Measurements from ENCODE around the gene SIX5. TPM values are rescaled to one million over a fixed set of nuclear protein-coding genes. Genes with fewer than 3 reads are reported as not detected.

SIX5 gene
- total RNA-seq, 1 donor from 2014 or later = 23.5 TPM

GRCh38 chr19:45815481-45816216 lies 46.6 kb upstream of the SIX5 start:
- H3K36me3 ChIP-seq (ENCODE audit: insufficient read depth, low read length) = peaks cover 4% of the 10 kb centered on the region
- H3K4me3 Mint-ChIP-seq (ENCODE audit: unreplicated experiment) = peak overlapping the region; percentile 82
- no peak overlapping the region for H3K4me3 ChIP-seq (ENCODE audit: insufficient read depth, low read depth, low read length)
- H3K9me3 Mint-ChIP-seq (ENCODE audit: unreplicated experiment) = no peaks in the 10 kb centered on the region
- FAIRE-seq (no peak), DNase-seq (ENCODE audit: low read depth) (no peak)
- H3K36me3 Mint-ChIP-seq (ENCODE audit: low read depth, unreplicated experiment) = peaks cover 6% of the 10 kb centered on the region
- H3K27ac Mint-ChIP-seq (ENCODE audit: unreplicated experiment) = no peak overlapping the region
- H3K27ac ChIP-seq (ENCODE audit: low read depth, low read length) = no peak overlapping the region
- no peaks in the 10 kb centered on the region for H3K27me3 ChIP-seq (ENCODE audit: insufficient read depth, low read length)
- H2AFZ ChIP-seq (ENCODE audit: low read depth, low read length) = no peak overlapping the region
- peaks cover 12% of the 10 kb centered on the region for H4K20me1 ChIP-seq (ENCODE audit: insufficient read depth, low read length)
- H3K79me2 ChIP-seq (ENCODE audit: insufficient read depth, low read length) = no peaks in the 10 kb centered on the region
- peak overlapping the region; percentile 55 for H3K4me2 ChIP-seq (ENCODE audit: low read length)
- no peak overlapping the region for H3K9ac ChIP-seq (ENCODE audit: low read length)
- no peaks in the 10 kb centered on the region for H3K9me3 ChIP-seq (ENCODE audit: insufficient read depth, low read depth, low read length)
- no peaks in the 10 kb centered on the region for H3K27me3 Mint-ChIP-seq (ENCODE audit: low read depth, unreplicated experiment)
- H3K4me1 Mint-ChIP-seq (ENCODE audit: low read depth, unreplicated experiment) = peaks cover 4% of the 10 kb centered on the region
- TF ChIP-seq CTCF (IDR thresholded peaks at IDR 0.05; ENCODE audit: insufficient read depth, low read depth, low read length) (no peak), EZH2 (IDR thresholded peaks at IDR 0.05; ENCODE audit: insufficient read depth, low read length) (no peak)
- peaks cover 8% of the 10 kb centered on the region for H3K4me1 ChIP-seq (ENCODE audit: insufficient read depth, low read length)

- no peak for DNase-seq (ENCODE audit: low read depth)
- TF ChIP-seq EZH2 (IDR thresholded peaks at IDR 0.05; ENCODE audit: insufficient read depth, low read length) = no peak
- Histone ChIP-seq H2AFZ (ENCODE audit: low read depth, low read length) (no peak within 1 kb of the TSS), H3K9me3 (ENCODE audit: insufficient read depth, low read depth, low read length) (no peaks in the 10 kb centered on the region), H3K9ac (ENCODE audit: low read length) (no peak within 1 kb of the TSS), H3K36me3 (ENCODE audit: insufficient read depth, low read length) (no peaks in the 10 kb centered on the region), H4K20me1 (ENCODE audit: insufficient read depth, low read length) (peaks cover 12% of the 10 kb centered on the region), H3K27me3 (ENCODE audit: insufficient read depth, low read length) (no peaks in the 10 kb centered on the region), H3K4me1 (ENCODE audit: insufficient read depth, low read length) (peaks cover 8% of the 10 kb centered on the region), H3K79me2 (ENCODE audit: insufficient read depth, low read length) (no peaks in the 10 kb centered on the region), H3K27ac (ENCODE audit: low read depth, low read length) (no peak within 1 kb of the TSS), H3K4me2 (ENCODE audit: low read length) (peak within 1 kb of the TSS; percentile 55), H3K4me3 (ENCODE audit: insufficient read depth, low read depth, low read length) (no peak within 1 kb of the TSS)
- Mint-ChIP-seq H3K9me3 (ENCODE audit: unreplicated experiment) (no peaks in the 10 kb centered on the region), H3K36me3 (ENCODE audit: low read depth, unreplicated experiment) (peaks cover 2% of the 10 kb centered on the region), H3K27ac (ENCODE audit: unreplicated experiment) (no peak within 1 kb of the TSS), H3K4me3 (ENCODE audit: unreplicated experiment) (peak within 1 kb of the TSS; percentile 82), H3K27me3 (ENCODE audit: low read depth, unreplicated experiment) (no peaks in the 10 kb centered on the region), H3K4me1 (ENCODE audit: low read depth, unreplicated experiment) (peaks cover 4% of the 10 kb centered on the region)
- no peak for FAIRE-seq
These were observed 45.9 kb upstream of the SIX5 start, which contains the start of gene RSPH6A for GRCh38 chr19:45814851-45815480. Gene RSPH6A, minus strand, starts transcription at chr19:45815308. Its CDS starts 132 bp downstream, at chr19:45815176.

- no peak for TF ChIP-seq EZH2 (IDR thresholded peaks at IDR 0.05; ENCODE audit: insufficient read depth, low read length)
- no peak for TF ChIP-seq CTCF (IDR thresholded peaks at IDR 0.05; ENCODE audit: insufficient read depth, low read depth, low read length)
- Mint-ChIP-seq H3K9me3 (ENCODE audit: unreplicated experiment) (no peaks in the 10 kb centered on the region), H3K27me3 (ENCODE audit: low read depth, unreplicated experiment) (no peaks in the 10 kb centered on the region), H3K36me3 (ENCODE audit: low read depth, unreplicated experiment) (peaks cover 2% of the 10 kb centered on the region), H3K4me1 (ENCODE audit: low read depth, unreplicated experiment) (peaks cover 10% of the 10 kb centered on the region), H3K4me3 (ENCODE audit: unreplicated experiment) (peak overlapping the region; percentile 35), H3K27ac (ENCODE audit: unreplicated experiment) (no peak overlapping the region)
- Histone ChIP-seq H4K20me1 (ENCODE audit: insufficient read depth, low read length) (peaks cover 12% of the 10 kb centered on the region), H3K9me3 (ENCODE audit: insufficient read depth, low read depth, low read length) (no peaks in the 10 kb centered on the region), H2AFZ (ENCODE audit: low read depth, low read length) (no peak overlapping the region), H3K4me1 (ENCODE audit: insufficient read depth, low read length) (peaks cover 13% of the 10 kb centered on the region), H3K36me3 (ENCODE audit: insufficient read depth, low read length) (no peaks in the 10 kb centered on the region), H3K4me2 (ENCODE audit: low read length) (no peak overlapping the region), H3K79me2 (ENCODE audit: insufficient read depth, low read length) (no peaks in the 10 kb centered on the region), H3K27me3 (ENCODE audit: insufficient read depth, low read length) (no peaks in the 10 kb centered on the region), H3K9ac (ENCODE audit: low read length) (no peak overlapping the region), H3K4me3 (ENCODE audit: insufficient read depth, low read depth, low read length) (no peak overlapping the region), H3K27ac (ENCODE audit: low read depth, low read length) (no peak overlapping the region)
- no peak for DNase-seq (ENCODE audit: low read depth)
- no peak for FAIRE-seq
These were observed 45.2 kb upstream of the SIX5 start for GRCh38 chr19:45814166-45814780.
